HCT116 (cell line): ENCODE measurements around the gene DENND1A. TPM values are rescaled to one million over a fixed set of nuclear protein-coding genes. Genes with fewer than 3 reads are reported as not detected.

Source experiments
- ATAC-seq: fragments of 200-7000 bp; cut with Tn5 transposase; 2 replicates; pipeline ENCODE4 v1.9.1; 2020; ENCODE audit warnings: mild to moderate bottlenecking, moderate library complexity
- BruUV-seq: library from RNA; stranded (reverse); fragments of 400-500 nt; replicated peaks from 2 replicates; lab custom pipeline; 2021; lab: Mats Ljungman, UMichigan
- CTCF ChIA-PET: fragments of 300-600 bp; sonication (Branson Sonifier 250); formaldehyde crosslinking; loops from one replicate; lab custom pipeline; 2021; ENCODE audit warnings: antibody characterized with exemption; lab: Charles Lee
- POLR2A ChIA-PET: fragments of 300-600, 350-600 bp; sonication (Branson Sonifier 250); formaldehyde crosslinking; loops from one replicate; lab custom pipeline; 2021; ENCODE audit warnings: antibody characterized with exemption; lab: Charles Lee
- RAD21 ChIA-PET, 2 experiments: fragments of 300-600 bp; sonication (Branson Sonifier 250); formaldehyde crosslinking; loops; one replicate each; lab custom pipeline; 2023; ENCODE audit warnings: low total read pairs in 2 of 2; ENCODE audit not compliant: uncharacterized antibody in 2 of 2, unreplicated experiment in 2 of 2, low non-redundant PET in 1 of 2; lab: Charles Lee
- DNase-seq: peaks from one replicate; pipeline ENCODE4 v3.0.0-alpha.2; 2010; ENCODE audit warnings: low read depth, low spot score
- H2AFZ ChIP-seq: fragments of 200-600 bp; shearing (Covaris generic), sonication (generic); 2 replicates; pipeline ENCODE4 v1.6.1; 2017; ENCODE audit warnings: low read depth, mixed run types, mixed read lengths, antibody characterized with exemption, low read length; ENCODE audit not compliant: poor library complexity, severe bottlenecking
- H3K27ac ChIP-seq: 2 replicates; pipeline ENCODE4 v1.5.1; 2012; ENCODE audit warnings: low read depth, low read length
- H3K27me3 ChIP-seq: fragments of 200-600 bp; sonication (generic); 2 replicates; pipeline ENCODE4 v1.6.1; 2016; ENCODE audit warnings: mixed run types, low read length, mixed read lengths; ENCODE audit not compliant: insufficient read depth
- H3K36me3 ChIP-seq, 2 experiments: fragments of 200-500 bp in 1 of 2; fragments of 200-600 bp in 1 of 2; sonication (Bioruptor generic) in 1 of 2; sonication (generic) in 1 of 2; 2 replicates each; pipeline versions ENCODE4 v1.5.1 to v1.6.1; 2014 to 2016; ENCODE audit warnings: low read length in 2 of 2, inconsistent platforms in 1 of 2, mixed read lengths in 1 of 2, mixed run types in 1 of 2; ENCODE audit not compliant: insufficient read depth in 2 of 2, control insufficient read depth in 1 of 2
- H3K4me1 ChIP-seq, 2 experiments: fragments of 200-600 bp in 1 of 2; sonication (generic) in 1 of 2; 2 replicates each; pipeline versions ENCODE4 v1.5.1 to v1.6.1; 2012 to 2017; ENCODE audit warnings: low read length in 2 of 2, inconsistent platforms in 1 of 2, mild to moderate bottlenecking in 1 of 2, mixed read lengths in 1 of 2, mixed run types in 1 of 2, moderate library complexity in 1 of 2; ENCODE audit not compliant: insufficient read depth in 2 of 2, control insufficient read depth in 1 of 2
- H3K4me2 ChIP-seq: fragments of 200-600 bp; sonication (generic); 2 replicates; pipeline ENCODE4 v1.6.1; 2017; ENCODE audit warnings: mixed run types, low read length, mixed read lengths
- H3K4me3 ChIP-seq, 2 experiments: fragments of 200-600 bp in 1 of 2; sonication (generic) in 1 of 2; replicated peaks in 1 of 2; 2 replicates each; pipeline ENCODE4 v1.5.1; 2011 to 2016; ENCODE audit warnings: low read length in 2 of 2, control low read depth in 1 of 2, low read depth in 1 of 2, mild to moderate bottlenecking in 1 of 2, mixed read lengths in 1 of 2, mixed run types in 1 of 2
- H3K79me2 ChIP-seq: fragments of 200-600 bp; sonication (generic); 2 replicates; pipeline ENCODE4 v1.6.1; 2017; ENCODE audit warnings: mild to moderate bottlenecking, mixed run types, low read length, moderate library complexity, mixed read lengths; ENCODE audit not compliant: insufficient read depth
- H3K9ac ChIP-seq: fragments of 200-600 bp; sonication (generic); 2 replicates; pipeline ENCODE4 v1.6.1; 2016; ENCODE audit warnings: low read length, mixed read lengths
- H3K9me2 ChIP-seq: fragments of 200-600 bp; sonication (generic), shearing (Covaris generic); 2 replicates; pipeline ENCODE4 v1.6.1; 2017; ENCODE audit warnings: mixed run types, mild to moderate bottlenecking, moderate library complexity; ENCODE audit not compliant: insufficient read depth
- H3K9me3 ChIP-seq, 2 experiments: fragments of 200-500 bp in 1 of 2; fragments of 200-600 bp in 1 of 2; sonication (Bioruptor generic) in 1 of 2; sonication (generic) in 1 of 2; 2 replicates each; pipeline ENCODE4 v1.6.1; 2014 to 2017; ENCODE audit warnings: low read length in 2 of 2, mixed read lengths in 2 of 2, inconsistent platforms in 1 of 2, low read depth in 1 of 2, mild to moderate bottlenecking in 1 of 2, mixed run types in 1 of 2, moderate library complexity in 1 of 2; ENCODE audit not compliant: control insufficient read depth in 1 of 2, insufficient read depth in 1 of 2
- H4K20me1 ChIP-seq: fragments of 200-600 bp; sonication (generic), shearing (Covaris generic); 2 replicates; pipeline ENCODE4 v1.6.1; 2017; ENCODE audit warnings: mixed run types, mild to moderate bottlenecking, moderate library complexity; ENCODE audit not compliant: insufficient read depth
- CBX3 ChIP-seq: IDR thresholded peaks from 2 replicates; pipeline ENCODE4 v1.6.1; 2012; ENCODE audit warnings: low read depth
- EZH2 ChIP-seq: fragments of 200-600 bp; sonication (generic); IDR thresholded peaks from 2 replicates; pipeline ENCODE4 v1.6.1; 2017; ENCODE audit warnings: antibody characterized with exemption, mixed run types
- EZH2phosphoT487 ChIP-seq: fragments of 200-600 bp; IDR thresholded peaks from 2 replicates; pipeline ENCODE4 v1.6.1; 2018; ENCODE audit warnings: antibody characterized with exemption, borderline replicate concordance
- JUND ChIP-seq: IDR thresholded peaks from 2 replicates; pipeline ENCODE4 v1.6.1; 2012
- POLR2A ChIP-seq: IDR thresholded peaks from 2 replicates; pipeline ENCODE4 v1.7.0; 2011; ENCODE audit warnings: borderline replicate concordance; ENCODE audit not compliant: insufficient read depth, insufficient read length; ENCODE audit errors: extremely low read depth
- POLR2AphosphoS5 ChIP-seq: IDR thresholded peaks from 2 replicates; pipeline ENCODE4 v1.6.1; 2011; ENCODE audit warnings: mild to moderate bottlenecking, low read depth, low read length, moderate library complexity
- RAD21 ChIP-seq: IDR thresholded peaks from 2 replicates; pipeline ENCODE4 v1.6.1; 2012; ENCODE audit warnings: low read depth, mild to moderate bottlenecking
- SIN3A ChIP-seq: IDR thresholded peaks from 2 replicates; pipeline ENCODE4 v1.6.1; 2012; ENCODE audit warnings: low read depth
- SP1 ChIP-seq: IDR thresholded peaks from 2 replicates; pipeline ENCODE4 v1.6.1; 2012; ENCODE audit warnings: low read depth
- SRF ChIP-seq: IDR thresholded peaks from 2 replicates; pipeline ENCODE4 v1.6.1; 2012; ENCODE audit warnings: low read depth
- YY1 ChIP-seq: IDR thresholded peaks from 2 replicates; pipeline ENCODE4 v1.6.1; 2011; ENCODE audit warnings: low read length, low read depth, moderate library complexity, mild to moderate bottlenecking; ENCODE audit not compliant: insufficient replicate concordance; ENCODE audit errors: extremely low read depth
- ZFX ChIP-seq: fragments of 450-650 bp; IDR thresholded peaks from 2 replicates; pipeline ENCODE4 v1.6.1; 2017
- intact Hi-C: fragments of 100-400 bp; cut with micrococcal nuclease; formaldehyde crosslinking; loops from 2 replicates; pipeline ENCODE4 v1.10.0; 2022
- total RNA-seq: library from RNA; stranded (reverse); gene quantifications from one replicate; pipeline ENCODE4 v1.2.1, GENCODE V29; 2021; ENCODE audit not compliant: unreplicated experiment
- TF ChIP-seq, protein P1 (sequence below), 3 experiments: fragments of 200-600 bp in 1 of 3; sonication (generic) in 1 of 3; IDR thresholded peaks in 2 of 3; conservative IDR thresholded peaks in 1 of 3; 2 replicates each; pipeline ENCODE4 v1.5.1; 2012 to 2017; ENCODE audit warnings: low read depth in 2 of 3, low read length in 2 of 3, antibody characterized with exemption in 1 of 3, borderline replicate concordance in 1 of 3, control low read depth in 1 of 3, mild to moderate bottlenecking in 1 of 3, mixed read lengths in 1 of 3, mixed run types in 1 of 3, moderate library complexity in 1 of 3; ENCODE audit not compliant: insufficient read depth in 1 of 3
- TF ChIP-seq, protein P2 (sequence below): IDR thresholded peaks from 2 replicates; pipeline ENCODE4 v1.6.1; 2012
- TF ChIP-seq, protein P3 (sequence below): IDR thresholded peaks from 2 replicates; pipeline ENCODE4 v1.6.1; 2012; ENCODE audit warnings: low read depth

DENND1A gene
- total RNA-seq, 1 experiment from 2014 or later = 33.0 TPM

GRCh38 chr9:123753016-123753415, 176.9 kb downstream of the DENND1A start:
- Histone ChIP-seq H3K4me3 (no peak overlapping the region), H3K27ac (no peak overlapping the region), H3K36me3 (no peaks in the 10 kb centered on the region), H3K9ac (no peak overlapping the region), H3K79me2 (no peaks in the 10 kb centered on the region), H3K4me1 (peaks cover 3 to 22% of the 10 kb centered on the region in 2 experiments; a peak in 1 of 4 replicates), H3K9me3 (no peaks in the 10 kb centered on the region), H3K9me2 (no peaks in the 10 kb centered on the region), H3K4me2 (no peak overlapping the region), H3K27me3 (no peaks in the 10 kb centered on the region), H4K20me1 (no peaks in the 10 kb centered on the region), H2AFZ (no peak overlapping the region)
- no peak for ATAC-seq
- DNase-seq = no peak
- POLR2A ChIA-PET = no interaction called here
- CTCF ChIA-PET = no interaction called here
- BruUV-seq = no TSS peak
- no peak for TF ChIP-seq POLR2A
- TF ChIP-seq POLR2AphosphoS5 = no peak
- TF ChIP-seq JUND = no peak
- TF ChIP-seq YY1 = no peak
- TF ChIP-seq SRF = no peak
- TF ChIP-seq, protein P1, sequence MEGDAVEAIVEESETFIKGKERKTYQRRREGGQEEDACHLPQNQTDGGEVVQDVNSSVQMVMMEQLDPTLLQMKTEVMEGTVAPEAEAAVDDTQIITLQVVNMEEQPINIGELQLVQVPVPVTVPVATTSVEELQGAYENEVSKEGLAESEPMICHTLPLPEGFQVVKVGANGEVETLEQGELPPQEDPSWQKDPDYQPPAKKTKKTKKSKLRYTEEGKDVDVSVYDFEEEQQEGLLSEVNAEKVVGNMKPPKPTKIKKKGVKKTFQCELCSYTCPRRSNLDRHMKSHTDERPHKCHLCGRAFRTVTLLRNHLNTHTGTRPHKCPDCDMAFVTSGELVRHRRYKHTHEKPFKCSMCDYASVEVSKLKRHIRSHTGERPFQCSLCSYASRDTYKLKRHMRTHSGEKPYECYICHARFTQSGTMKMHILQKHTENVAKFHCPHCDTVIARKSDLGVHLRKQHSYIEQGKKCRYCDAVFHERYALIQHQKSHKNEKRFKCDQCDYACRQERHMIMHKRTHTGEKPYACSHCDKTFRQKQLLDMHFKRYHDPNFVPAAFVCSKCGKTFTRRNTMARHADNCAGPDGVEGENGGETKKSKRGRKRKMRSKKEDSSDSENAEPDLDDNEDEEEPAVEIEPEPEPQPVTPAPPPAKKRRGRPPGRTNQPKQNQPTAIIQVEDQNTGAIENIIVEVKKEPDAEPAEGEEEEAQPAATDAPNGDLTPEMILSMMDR (IDR thresholded peaks at IDR 0.05 in 2 of 3, conservative IDR thresholded peaks at IDR 0.05 in 1 of 3; ENCODE audit: borderline replicate concordance in 1 of 3, insufficient read depth in 1 of 3, low read depth in 2 of 3, low read length in 2 of 3) = no peak
- TF ChIP-seq CBX3 = no peak
- no peak for TF ChIP-seq SP1
- TF ChIP-seq, protein P2, sequence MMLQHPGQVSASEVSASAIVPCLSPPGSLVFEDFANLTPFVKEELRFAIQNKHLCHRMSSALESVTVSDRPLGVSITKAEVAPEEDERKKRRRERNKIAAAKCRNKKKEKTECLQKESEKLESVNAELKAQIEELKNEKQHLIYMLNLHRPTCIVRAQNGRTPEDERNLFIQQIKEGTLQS = no peak
- no peak for TF ChIP-seq SIN3A
- no peak for TF ChIP-seq RAD21
- no peak for TF ChIP-seq EZH2phosphoT487
- no peak for TF ChIP-seq ZFX
- TF ChIP-seq EZH2 = no peak
- TF ChIP-seq, protein P3, sequence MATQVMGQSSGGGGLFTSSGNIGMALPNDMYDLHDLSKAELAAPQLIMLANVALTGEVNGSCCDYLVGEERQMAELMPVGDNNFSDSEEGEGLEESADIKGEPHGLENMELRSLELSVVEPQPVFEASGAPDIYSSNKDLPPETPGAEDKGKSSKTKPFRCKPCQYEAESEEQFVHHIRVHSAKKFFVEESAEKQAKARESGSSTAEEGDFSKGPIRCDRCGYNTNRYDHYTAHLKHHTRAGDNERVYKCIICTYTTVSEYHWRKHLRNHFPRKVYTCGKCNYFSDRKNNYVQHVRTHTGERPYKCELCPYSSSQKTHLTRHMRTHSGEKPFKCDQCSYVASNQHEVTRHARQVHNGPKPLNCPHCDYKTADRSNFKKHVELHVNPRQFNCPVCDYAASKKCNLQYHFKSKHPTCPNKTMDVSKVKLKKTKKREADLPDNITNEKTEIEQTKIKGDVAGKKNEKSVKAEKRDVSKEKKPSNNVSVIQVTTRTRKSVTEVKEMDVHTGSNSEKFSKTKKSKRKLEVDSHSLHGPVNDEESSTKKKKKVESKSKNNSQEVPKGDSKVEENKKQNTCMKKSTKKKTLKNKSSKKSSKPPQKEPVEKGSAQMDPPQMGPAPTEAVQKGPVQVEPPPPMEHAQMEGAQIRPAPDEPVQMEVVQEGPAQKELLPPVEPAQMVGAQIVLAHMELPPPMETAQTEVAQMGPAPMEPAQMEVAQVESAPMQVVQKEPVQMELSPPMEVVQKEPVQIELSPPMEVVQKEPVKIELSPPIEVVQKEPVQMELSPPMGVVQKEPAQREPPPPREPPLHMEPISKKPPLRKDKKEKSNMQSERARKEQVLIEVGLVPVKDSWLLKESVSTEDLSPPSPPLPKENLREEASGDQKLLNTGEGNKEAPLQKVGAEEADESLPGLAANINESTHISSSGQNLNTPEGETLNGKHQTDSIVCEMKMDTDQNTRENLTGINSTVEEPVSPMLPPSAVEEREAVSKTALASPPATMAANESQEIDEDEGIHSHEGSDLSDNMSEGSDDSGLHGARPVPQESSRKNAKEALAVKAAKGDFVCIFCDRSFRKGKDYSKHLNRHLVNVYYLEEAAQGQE = no peak
- intact Hi-C loops = no loop called here
- RAD21 ChIA-PET = no interaction called here
